ENCODE measurements around the gene DCAF5. TPM values are rescaled to one million over a fixed set of nuclear protein-coding genes. Genes with fewer than 3 reads are reported as not detected.
"Not testable (repeated sequence)": the region's sequence is repeated elsewhere in the genome, so short reads cannot be mapped to it uniquely, and the experiment has no call there.

DCAF5 gene
- total RNA-seq, 1 experiment from 2014 or later = 22.0 TPM

- H3K4me1 ChIP-seq (ENCODE audit: insufficient read depth, low read length, poor library complexity, severe bottlenecking) = peaks cover 21% of the 10 kb centered on the region
- BruUV-seq (replicated peaks) = no TSS peak
- TF ChIP-seq EZH2 (IDR thresholded peaks at IDR 0.05; ENCODE audit: borderline replicate concordance, low read depth, low read length, poor library complexity, severe bottlenecking) (no peak), CTCF (conservative IDR thresholded peaks at IDR 0.05; ENCODE audit: low read depth, low read length) (no peak)
- no peaks in the 10 kb centered on the region for H3K9me3 ChIP-seq (ENCODE audit: low read depth, low read length, poor library complexity, severe bottlenecking)
- peak within 1 kb of the TSS; percentile 70 for H3K27ac ChIP-seq (ENCODE audit: low read depth, low read length, poor library complexity, severe bottlenecking)
- intact Hi-C loops (cut with micrococcal nuclease; ENCODE audit: unreplicated experiment) = no loop called here
- H3K36me3 ChIP-seq (ENCODE audit: insufficient read depth, low read length, poor library complexity, severe bottlenecking) = no peaks in the 10 kb centered on the region
- peak; percentile 89 for DNase-seq (ENCODE audit: low spot score)
- POLR2A ChIA-PET (ENCODE audit: low non-redundant PET) = no interaction called here
- H3K4me3 ChIP-seq (ENCODE audit: low read depth, low read length, poor library complexity, severe bottlenecking) = peak within 1 kb of the TSS; percentile 82
- CTCF ChIA-PET = interaction anchor here (0.5 kb wide), 1 partner anchor 24 kb away, joined by 4 read pairs; no protein-coding TSS in a partner anchor
- peaks cover 43% of the 10 kb centered on the region for H3K27me3 ChIP-seq (replicated peaks; ENCODE audit: insufficient read depth, low read depth, low read length, poor library complexity)
Observed at GRCh38 chr14:69191340-69192111, 38.6 kb upstream of the DCAF5 start, which contains the start of gene EXD2. Gene EXD2, plus strand, starts transcription at chr14:69191498. Its CDS starts 17,973 bp downstream, at chr14:69209471.

GRCh38 chr14:69190191-69190590 lies 37.3 kb upstream of the DCAF5 start:
- H3K4me1 ChIP-seq (ENCODE audit: insufficient read depth, low read length, poor library complexity, severe bottlenecking) = peaks cover 21% of the 10 kb centered on the region
- H3K27me3 ChIP-seq (replicated peaks; ENCODE audit: insufficient read depth, low read depth, low read length, poor library complexity) = peaks cover 48% of the 10 kb centered on the region
- intact Hi-C loops (cut with micrococcal nuclease; ENCODE audit: unreplicated experiment) = no loop called here
- no peak for TF ChIP-seq EZH2 (IDR thresholded peaks at IDR 0.05; ENCODE audit: borderline replicate concordance, low read depth, low read length, poor library complexity, severe bottlenecking)
- no peak for TF ChIP-seq CTCF (conservative IDR thresholded peaks at IDR 0.05; ENCODE audit: low read depth, low read length)
- no peaks in the 10 kb centered on the region for H3K9me3 ChIP-seq (ENCODE audit: low read depth, low read length, poor library complexity, severe bottlenecking)
- ChIA-PET CTCF (interaction anchor here (0.6 kb wide), 1 partner anchor 38 kb away, joined by 3 read pairs; no protein-coding TSS in a partner anchor), POLR2A (ENCODE audit: low non-redundant PET) (no interaction called here)
- no peak overlapping the region for H3K4me3 ChIP-seq (ENCODE audit: low read depth, low read length, poor library complexity, severe bottlenecking)
- BruUV-seq (replicated peaks) = no TSS peak
- H3K36me3 ChIP-seq (ENCODE audit: insufficient read depth, low read length, poor library complexity, severe bottlenecking) = no peaks in the 10 kb centered on the region
- H3K27ac ChIP-seq (ENCODE audit: low read depth, low read length, poor library complexity, severe bottlenecking) = no peak overlapping the region
- peak; percentile 89 for DNase-seq (ENCODE audit: low spot score)

- CTCF ChIA-PET = no interaction called here
- Histone ChIP-seq H3K27ac (ENCODE audit: low read depth, low read length, poor library complexity, severe bottlenecking) (no peak overlapping the region), H3K4me3 (ENCODE audit: low read depth, low read length, poor library complexity, severe bottlenecking) (no peak overlapping the region), H3K27me3 (replicated peaks; ENCODE audit: insufficient read depth, low read depth, low read length, poor library complexity) (peaks cover 64% of the 10 kb centered on the region), H3K4me1 (ENCODE audit: insufficient read depth, low read length, poor library complexity, severe bottlenecking) (no peaks in the 10 kb centered on the region), H3K9me3 (ENCODE audit: low read depth, low read length, poor library complexity, severe bottlenecking) (no peaks in the 10 kb centered on the region), H3K36me3 (ENCODE audit: insufficient read depth, low read length, poor library complexity, severe bottlenecking) (no peaks in the 10 kb centered on the region)
- intact Hi-C loops (cut with micrococcal nuclease; ENCODE audit: unreplicated experiment) = no loop called here
- no peak for DNase-seq (ENCODE audit: low spot score)
- POLR2A ChIA-PET (ENCODE audit: low non-redundant PET) = no interaction called here
- no peak for TF ChIP-seq CTCF (conservative IDR thresholded peaks at IDR 0.05; ENCODE audit: low read depth, low read length)
- no TSS peak for BruUV-seq (replicated peaks)
Observed at GRCh38 chr14:69183735-69184134, 30.8 kb upstream of the DCAF5 start.

GRCh38 chr14:69182580-69182979 lies 29.7 kb upstream of the DCAF5 start:
- CTCF ChIA-PET; H3K4me3 ChIP-seq (ENCODE audit: low read depth, low read length, poor library complexity, severe bottlenecking); intact Hi-C loops (cut with micrococcal nuclease; ENCODE audit: unreplicated experiment); H3K36me3 ChIP-seq (ENCODE audit: insufficient read depth, low read length, poor library complexity, severe bottlenecking); H3K4me1 ChIP-seq (ENCODE audit: insufficient read depth, low read length, poor library complexity, severe bottlenecking); DNase-seq (ENCODE audit: low spot score); BruUV-seq (replicated peaks); H3K27ac ChIP-seq (ENCODE audit: low read depth, low read length, poor library complexity, severe bottlenecking); H3K9me3 ChIP-seq (ENCODE audit: low read depth, low read length, poor library complexity, severe bottlenecking); POLR2A ChIA-PET (ENCODE audit: low non-redundant PET): not testable (repeated sequence)
- peaks cover 60% of the 10 kb centered on the region for H3K27me3 ChIP-seq (replicated peaks; ENCODE audit: insufficient read depth, low read depth, low read length, poor library complexity)

Measured in A673 (cell line).